Natural killer cell treated with Interleukin-12 subunit alpha and Interleukin-12 subunit beta and Interleukin-15 and Interleukin-18, amount 100 ng/mL, for 72 hours (primary cell): Measurements from ENCODE around the gene MCAT. TPM values are rescaled to one million over a fixed set of nuclear protein-coding genes. Genes with fewer than 3 reads are reported as not detected.
"Not testable (repeated sequence)": the region's sequence is repeated elsewhere in the genome, so short reads cannot be mapped to it uniquely, and the experiment has no call there.

Source experiments
- ATAC-seq, 2 donors: fragments of 150-1000 bp; cut with Tn5 transposase in 1 of 2; sonication (Bioruptor Pico), chemical (Tn5 transposase) in 1 of 2; 2 replicates each; pipeline ENCODE4 v1.10.0; 2021
- DNase-seq: peaks from one replicate; pipeline ENCODE4 v3.0.0; 2022; ENCODE audit warnings: low spot score
- H3K27ac Mint-ChIP-seq, 2 donors: 1 replicate in 1 of 2; 2 replicates in 1 of 2; pipeline ENCODE4 v1.8.0; 2022; ENCODE audit warnings: mixed read lengths in 2 of 2, mild to moderate bottlenecking in 1 of 2, moderate library complexity in 1 of 2
- H3K27me3 Mint-ChIP-seq, 2 donors: 1 replicate in 1 of 2; 2 replicates in 1 of 2; pipeline ENCODE4 v1.8.0; 2022; ENCODE audit warnings: mixed read lengths in 2 of 2
- H3K36me3 Mint-ChIP-seq: one replicate; pipeline ENCODE4 v1.8.0; 2022; ENCODE audit warnings: mixed read lengths
- H3K4me1 Mint-ChIP-seq, 2 donors: 1 replicate in 1 of 2; 2 replicates in 1 of 2; pipeline ENCODE4 v1.8.0; 2022; ENCODE audit warnings: low read depth in 2 of 2, mixed read lengths in 2 of 2, mild to moderate bottlenecking in 1 of 2
- H3K4me3 Mint-ChIP-seq: one replicate; pipeline ENCODE4 v1.8.0; 2022; ENCODE audit warnings: mixed read lengths
- H3K9me3 Mint-ChIP-seq: 2 replicates; pipeline ENCODE4 v1.8.0; 2022; ENCODE audit warnings: mixed read lengths
- total RNA-seq, 2 donors: library from RNA; stranded (reverse); gene quantifications; one replicate each; pipeline ENCODE4 v1.2.3, GENCODE V29; 2022

The MCAT gene
- total RNA-seq, 2 donors from 2014 or later = 11.6 to 23.9 TPM

DNA sequence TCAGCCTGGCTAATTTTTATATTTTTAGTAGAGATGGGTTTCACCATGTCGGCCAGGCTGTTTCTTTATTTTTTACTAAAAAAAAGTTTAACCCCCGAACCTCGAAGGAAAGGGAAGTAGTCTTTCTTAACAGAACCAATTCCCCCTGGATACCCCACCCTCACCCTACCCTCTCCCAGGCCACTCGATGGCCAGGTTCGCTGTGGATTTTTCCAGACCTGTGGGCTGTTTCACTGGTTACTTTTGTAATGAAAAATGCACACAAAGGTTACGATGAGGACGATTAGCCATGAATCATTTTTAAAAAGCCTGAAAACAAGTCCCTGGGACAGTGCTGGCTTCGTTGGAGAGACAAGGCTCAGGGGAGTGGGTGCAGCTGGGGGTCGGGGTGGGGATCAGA, 10.7 kb upstream of the MCAT start:
- no peak for DNase-seq
- Mint-ChIP-seq H3K36me3 (no peaks in the 10 kb centered on the region), H3K4me1 (peaks cover 18 to 27% of the 10 kb centered on the region in 2 donors), H3K27ac (no peak overlapping the region), H3K27me3 (no peaks in the 10 kb centered on the region), H3K4me3 (no peak overlapping the region), H3K9me3 (no peaks in the 10 kb centered on the region)
- no peak for ATAC-seq

DNA sequence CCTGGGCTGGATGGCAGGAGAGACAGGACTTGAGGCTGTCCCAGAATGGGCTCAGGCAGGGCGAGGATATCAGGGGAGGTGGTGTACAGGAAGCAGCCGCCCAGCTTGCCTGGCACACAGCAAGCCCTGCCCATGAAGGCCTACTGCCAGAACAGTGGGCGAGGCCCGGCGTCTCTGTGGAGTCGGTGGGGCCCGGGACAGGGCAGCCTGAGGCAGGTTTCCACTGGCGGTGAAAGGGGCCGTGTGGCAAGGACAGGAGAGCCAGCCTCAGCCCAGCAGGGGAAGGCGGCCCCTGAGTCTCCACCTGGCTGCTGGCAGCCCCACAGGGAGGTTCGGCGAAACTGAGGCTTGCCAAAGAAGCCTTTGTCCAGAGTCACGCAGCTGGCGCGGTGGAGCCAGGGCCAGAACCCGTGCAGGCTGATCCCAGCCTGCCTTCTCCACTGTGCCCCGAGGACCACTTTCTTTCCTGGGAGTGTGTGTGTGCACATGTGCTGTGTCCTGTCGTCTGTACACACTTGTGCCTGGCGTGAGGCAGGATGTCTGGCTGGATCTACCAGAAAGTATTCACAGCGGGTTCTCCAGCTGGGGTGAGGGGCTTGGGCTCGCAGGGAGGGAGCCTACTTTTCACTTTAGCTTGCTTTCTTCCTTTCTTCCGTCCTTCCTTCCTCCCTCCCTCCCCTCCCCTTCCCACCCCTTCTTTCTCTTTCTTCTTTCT, 9.3 kb upstream of the MCAT start:
- ATAC-seq (peak; percentile 75 to 82), DNase-seq (no peak)
- H3K36me3 Mint-ChIP-seq = no peaks in the 10 kb centered on the region
- H3K27me3 Mint-ChIP-seq = no peaks in the 10 kb centered on the region
- no peaks in the 10 kb centered on the region for H3K9me3 Mint-ChIP-seq
- H3K4me1 Mint-ChIP-seq = peaks cover 28 to 34% of the 10 kb centered on the region in 2 donors
- peak overlapping the region; percentile 96 for H3K4me3 Mint-ChIP-seq
- peak overlapping the region; percentile 65 to 66 for H3K27ac Mint-ChIP-seq

- Mint-ChIP-seq H3K27me3 (no peaks in the 10 kb centered on the region), H3K36me3 (no peaks in the 10 kb centered on the region), H3K27ac (peak overlapping the region; percentile 65 to 66), H3K4me1 (peaks cover 33 to 37% of the 10 kb centered on the region in 2 donors), H3K9me3 (no peaks in the 10 kb centered on the region), H3K4me3 (peak overlapping the region; percentile 96)
- ATAC-seq = peak in 1 of 2 donors; percentile 11
- no peak for DNase-seq
Measured at GRCh38 chr22:43152003-43152356, 8.8 kb upstream of the MCAT start.

GRCh38 chr22:43151251-43152002, 8.2 kb upstream of the MCAT start, which contains the start of gene TSPO:
TSS of gene TSPO (plus strand) at chr22:43151559. CDS start at chr22:43159239, 7,680 bp downstream.
- Mint-ChIP-seq H3K27ac (peak within 1 kb of the TSS; percentile 85 to 91), H3K27me3 (no peaks in the 10 kb centered on the region), H3K4me3 (peak within 1 kb of the TSS; percentile 96), H3K36me3 (no peaks in the 10 kb centered on the region), H3K4me1 (peaks cover 34 to 35% of the 10 kb centered on the region in 2 donors), H3K9me3 (no peaks in the 10 kb centered on the region)
- DNase-seq (peak; percentile 71), ATAC-seq (peak; percentile 83 to 92)

DNA sequence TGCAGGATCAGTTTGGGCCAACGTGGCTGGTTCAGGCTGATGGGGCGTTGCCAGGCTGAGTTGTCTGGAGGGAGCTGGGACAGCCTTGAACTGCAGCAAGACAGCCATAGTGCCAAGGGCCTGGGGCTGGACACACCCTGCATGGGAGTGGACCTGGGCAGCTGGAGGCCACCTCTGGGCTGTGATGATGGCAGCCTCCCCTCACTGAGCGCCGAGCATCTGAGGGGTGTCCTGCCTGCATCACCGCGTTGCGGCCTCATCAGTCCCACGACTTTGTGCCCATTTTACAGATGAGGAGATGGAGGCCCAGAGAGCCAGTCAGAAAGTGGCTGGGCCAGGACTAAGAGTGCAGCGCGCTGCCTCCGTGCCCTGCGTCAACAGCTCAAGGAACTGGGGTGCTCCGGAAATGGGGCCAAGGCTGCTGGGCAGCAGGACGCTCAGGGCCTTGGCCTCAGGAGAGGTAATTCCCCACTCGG, 7.6 kb upstream of the MCAT start:
- no peaks in the 10 kb centered on the region for H3K27me3 Mint-ChIP-seq
- peaks cover 32 to 34% of the 10 kb centered on the region in 2 donors for H3K4me1 Mint-ChIP-seq
- H3K27ac Mint-ChIP-seq = peak overlapping the region; percentile 85 to 91
- DNase-seq (no peak), ATAC-seq (peak in 1 of 2 donors; percentile 3)
- no peaks in the 10 kb centered on the region for H3K9me3 Mint-ChIP-seq
- peak overlapping the region; percentile 96 for H3K4me3 Mint-ChIP-seq
- no peaks in the 10 kb centered on the region for H3K36me3 Mint-ChIP-seq

DNA sequence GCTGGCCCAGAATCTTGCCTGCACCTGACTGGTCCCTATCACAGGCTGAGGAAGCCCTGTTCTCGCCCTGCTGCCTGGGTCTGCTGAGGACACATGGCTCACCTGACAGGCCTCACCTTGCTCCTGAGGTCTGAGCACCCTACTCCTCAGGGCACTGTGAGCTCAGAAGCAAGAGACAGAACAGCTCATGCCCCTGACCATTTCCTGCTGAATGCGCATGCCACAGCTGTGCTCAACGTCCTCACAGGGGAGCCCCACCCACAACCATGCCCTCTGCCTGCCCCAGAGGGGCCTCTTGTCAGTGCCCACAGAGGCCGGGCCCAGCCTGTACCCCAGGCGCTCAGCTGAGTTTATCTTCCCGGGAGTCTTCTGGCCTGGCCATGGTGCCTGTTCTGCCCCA, 5.4 kb upstream of the MCAT start:
- ATAC-seq (peak in 1 of 2 donors; percentile 49), DNase-seq (no peak)
- Mint-ChIP-seq H3K27ac (peak overlapping the region; percentile 33 to 70), H3K9me3 (no peaks in the 10 kb centered on the region), H3K36me3 (no peaks in the 10 kb centered on the region), H3K4me1 (peaks cover 37 to 38% of the 10 kb centered on the region in 2 donors), H3K27me3 (no peaks in the 10 kb centered on the region), H3K4me3 (peak overlapping the region; percentile 31)

- peak overlapping the region; percentile 60 to 74 for H3K27ac Mint-ChIP-seq
- no peaks in the 10 kb centered on the region for H3K36me3 Mint-ChIP-seq
- no peaks in the 10 kb centered on the region for H3K9me3 Mint-ChIP-seq
- DNase-seq (no peak), ATAC-seq (no peak)
- H3K4me3 Mint-ChIP-seq = peak overlapping the region; percentile 72
- H3K27me3 Mint-ChIP-seq = no peaks in the 10 kb centered on the region
- peaks cover 37% of the 10 kb centered on the region in 2 donors for H3K4me1 Mint-ChIP-seq
Measured at GRCh38 chr22:43147821-43148220, 4.6 kb upstream of the MCAT start.

- not testable (repeated sequence) for H3K4me3 Mint-ChIP-seq, ATAC-seq
Measured at GRCh38 chr22:43146332-43146731, 3.1 kb upstream of the MCAT start.

GRCh38 chr22:43145371-43145770, 2.2 kb upstream of the MCAT start:
- not testable (repeated sequence) for ATAC-seq, H3K9me3 Mint-ChIP-seq, DNase-seq, H3K4me3 Mint-ChIP-seq, H3K36me3 Mint-ChIP-seq, H3K27me3 Mint-ChIP-seq
- H3K4me1 Mint-ChIP-seq = peaks cover 25 to 27% of the 10 kb centered on the region in 2 donors
- H3K27ac Mint-ChIP-seq = peak overlapping the region in 1 of 2 donors; percentile 44

More at GRCh38 chr22:43146332-43146731, 3.1 kb upstream of the MCAT start:
- H3K27me3 Mint-ChIP-seq, H3K9me3 Mint-ChIP-seq, DNase-seq, H3K27ac Mint-ChIP-seq, H3K36me3 Mint-ChIP-seq: not testable (repeated sequence)
- H3K4me1 Mint-ChIP-seq = peaks cover 33 to 35% of the 10 kb centered on the region in 2 donors

GRCh38 chr22:43144949-43145348, 1.8 kb upstream of the MCAT start:
- Mint-ChIP-seq H3K4me1 (peaks cover 25 to 29% of the 10 kb centered on the region in 2 donors), H3K27ac (peak overlapping the region in 1 of 2 donors; percentile 44), H3K4me3 (peak overlapping the region; percentile 63), H3K27me3 (no peaks in the 10 kb centered on the region), H3K9me3 (no peaks in the 10 kb centered on the region), H3K36me3 (no peaks in the 10 kb centered on the region)
- DNase-seq (no peak), ATAC-seq (no peak)

GRCh38 chr22:43136801-43137200, 6.4 kb downstream of the MCAT start:
- peaks cover 2 to 5% of the 10 kb centered on the region in 2 donors for H3K4me1 Mint-ChIP-seq
- ATAC-seq = no peak
- H3K9me3 Mint-ChIP-seq = no peaks in the 10 kb centered on the region
- no peak overlapping the region for H3K4me3 Mint-ChIP-seq
- DNase-seq = no peak
- H3K36me3 Mint-ChIP-seq = peaks cover 5% of the 10 kb centered on the region
- H3K27me3 Mint-ChIP-seq = no peaks in the 10 kb centered on the region
- no peak overlapping the region for H3K27ac Mint-ChIP-seq

DNA sequence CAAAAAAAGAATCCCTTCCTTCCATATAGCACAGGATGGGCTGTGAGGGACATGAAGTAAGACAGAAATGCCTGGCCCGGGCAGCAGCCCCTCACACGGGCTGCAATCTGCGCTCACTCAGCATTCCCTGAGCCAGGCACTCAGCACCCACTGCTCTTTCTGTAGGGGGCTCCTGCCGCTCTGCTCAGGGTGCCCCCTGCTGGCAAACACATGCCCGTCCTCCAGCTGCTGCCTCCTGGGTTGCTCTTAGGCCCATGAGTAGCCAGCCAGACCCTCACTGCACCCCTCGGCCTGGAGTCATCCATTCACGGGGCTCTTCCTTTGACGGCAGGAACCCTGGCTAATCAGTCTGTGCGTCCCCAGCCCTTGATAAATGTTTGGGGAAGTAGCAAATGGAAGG, 6.9 kb downstream of the MCAT start:
- peak; percentile 67 for ATAC-seq
- peaks cover 2 to 5% of the 10 kb centered on the region in 2 donors for H3K4me1 Mint-ChIP-seq
- H3K36me3 Mint-ChIP-seq = peaks cover 5% of the 10 kb centered on the region
- no peak overlapping the region for H3K4me3 Mint-ChIP-seq
- H3K27ac Mint-ChIP-seq = no peak overlapping the region
- DNase-seq = no peak
- H3K27me3 Mint-ChIP-seq = no peaks in the 10 kb centered on the region
- H3K9me3 Mint-ChIP-seq = no peaks in the 10 kb centered on the region

GRCh38 chr22:43135565-43135964, 7.6 kb downstream of the MCAT start:
- no peaks in the 10 kb centered on the region for H3K27me3 Mint-ChIP-seq
- no peak for ATAC-seq
- H3K9me3 Mint-ChIP-seq = no peaks in the 10 kb centered on the region
- H3K4me1 Mint-ChIP-seq = peaks cover 2 to 5% of the 10 kb centered on the region in 2 donors
- H3K36me3 Mint-ChIP-seq = peaks cover 5% of the 10 kb centered on the region
- DNase-seq = no peak
- no peak overlapping the region for H3K4me3 Mint-ChIP-seq
- H3K27ac Mint-ChIP-seq = no peak overlapping the region

DNA sequence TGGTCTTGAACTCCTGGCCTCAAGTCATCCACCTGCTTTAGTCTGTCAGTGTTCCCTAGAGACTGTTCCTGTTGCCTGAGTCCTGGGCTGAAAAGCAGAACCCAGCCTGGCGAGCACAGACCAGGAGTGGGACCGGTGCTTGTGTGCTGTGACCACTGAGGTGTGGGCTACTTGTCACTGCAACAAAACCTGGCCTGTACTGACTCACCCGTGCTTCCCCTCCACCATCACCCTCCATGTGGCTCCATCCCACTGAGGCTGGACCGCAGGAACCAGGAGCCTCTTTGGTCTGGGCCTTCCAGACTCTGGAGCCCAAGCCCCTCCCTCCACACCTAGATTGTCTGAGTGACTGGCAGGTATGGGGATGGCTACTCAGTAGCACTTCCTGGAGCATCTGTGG, 8.6 kb downstream of the MCAT start:
- H3K27me3 Mint-ChIP-seq = no peaks in the 10 kb centered on the region
- H3K9me3 Mint-ChIP-seq = no peaks in the 10 kb centered on the region
- no peak overlapping the region for H3K27ac Mint-ChIP-seq
- peaks cover 5% of the 10 kb centered on the region for H3K36me3 Mint-ChIP-seq
- H3K4me1 Mint-ChIP-seq = peaks cover 0 to 2% of the 10 kb centered on the region in 2 donors
- ATAC-seq = no peak
- no peak overlapping the region for H3K4me3 Mint-ChIP-seq
- no peak for DNase-seq
